ENCODE data around the gene HK3.

DNA sequence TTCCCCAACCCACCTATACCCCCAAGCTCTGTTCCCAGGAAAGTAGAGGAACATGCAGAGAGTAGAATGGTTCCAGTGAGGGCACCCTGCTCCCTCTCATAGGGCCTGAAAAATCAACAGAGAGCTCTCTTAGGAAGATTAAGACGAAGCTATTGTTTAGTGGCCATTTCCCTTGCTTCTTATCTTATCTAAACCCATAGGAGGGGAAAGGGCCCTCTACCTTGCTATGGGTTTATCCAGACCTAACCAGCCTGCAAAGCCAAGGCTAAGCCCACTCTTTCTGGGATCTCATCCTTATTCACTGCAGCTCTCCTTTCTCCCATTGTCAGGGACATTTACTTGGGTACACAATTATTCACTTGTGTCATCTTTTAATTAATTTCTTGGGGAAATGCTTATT, 39.3 kb upstream of the HK3 start:
- TF ChIP-seq, protein P1, sequence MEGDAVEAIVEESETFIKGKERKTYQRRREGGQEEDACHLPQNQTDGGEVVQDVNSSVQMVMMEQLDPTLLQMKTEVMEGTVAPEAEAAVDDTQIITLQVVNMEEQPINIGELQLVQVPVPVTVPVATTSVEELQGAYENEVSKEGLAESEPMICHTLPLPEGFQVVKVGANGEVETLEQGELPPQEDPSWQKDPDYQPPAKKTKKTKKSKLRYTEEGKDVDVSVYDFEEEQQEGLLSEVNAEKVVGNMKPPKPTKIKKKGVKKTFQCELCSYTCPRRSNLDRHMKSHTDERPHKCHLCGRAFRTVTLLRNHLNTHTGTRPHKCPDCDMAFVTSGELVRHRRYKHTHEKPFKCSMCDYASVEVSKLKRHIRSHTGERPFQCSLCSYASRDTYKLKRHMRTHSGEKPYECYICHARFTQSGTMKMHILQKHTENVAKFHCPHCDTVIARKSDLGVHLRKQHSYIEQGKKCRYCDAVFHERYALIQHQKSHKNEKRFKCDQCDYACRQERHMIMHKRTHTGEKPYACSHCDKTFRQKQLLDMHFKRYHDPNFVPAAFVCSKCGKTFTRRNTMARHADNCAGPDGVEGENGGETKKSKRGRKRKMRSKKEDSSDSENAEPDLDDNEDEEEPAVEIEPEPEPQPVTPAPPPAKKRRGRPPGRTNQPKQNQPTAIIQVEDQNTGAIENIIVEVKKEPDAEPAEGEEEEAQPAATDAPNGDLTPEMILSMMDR (IDR thresholded peaks at IDR 0.05): no peak
- no peak for TF ChIP-seq EZH2phosphoT487 (IDR thresholded peaks at IDR 0.05)

Data from neural progenitor cell (in vitro differentiated cells).